IPS-20b (cell line): Measurements from ENCODE around the gene COQ4.
A peak's percentile ranks its signal among the peaks of the same experiment; 100 is the strongest.

Experiments
- H3K27ac ChIP-seq: one replicate; pipeline ENCODE4 v1.5.1; 2013; ENCODE audit warnings: low read length
- H3K27me3 ChIP-seq: 2 replicates; pipeline ENCODE4 v1.6.1; 2013; ENCODE audit warnings: mild to moderate bottlenecking, low read length, inconsistent platforms; ENCODE audit not compliant: insufficient read depth
- H3K36me3 ChIP-seq: 2 replicates; pipeline ENCODE4 v1.6.1; 2013; ENCODE audit warnings: low read depth, mild to moderate bottlenecking, inconsistent platforms, low read length, moderate library complexity; ENCODE audit not compliant: insufficient read depth
- H3K4me1 ChIP-seq: 2 replicates; pipeline ENCODE4 v1.6.1; 2013; ENCODE audit warnings: mild to moderate bottlenecking, control low read depth, inconsistent platforms, low read length, moderate library complexity; ENCODE audit not compliant: insufficient read depth
- H3K4me3 ChIP-seq: 2 replicates; pipeline ENCODE4 v1.5.1; 2013; ENCODE audit warnings: mild to moderate bottlenecking, low read length, inconsistent platforms
- H3K9ac ChIP-seq: 2 replicates; pipeline ENCODE4 v1.6.1; 2013; ENCODE audit warnings: low read depth, mild to moderate bottlenecking, inconsistent platforms, low read length, moderate library complexity
- H3K9me3 ChIP-seq: 2 replicates; pipeline ENCODE4 v1.6.1; 2013; ENCODE audit warnings: mild to moderate bottlenecking, low read depth, low read length, inconsistent platforms; ENCODE audit not compliant: insufficient read depth

Gene COQ4

GRCh38 chr9:128309551-128309950 lies 13.1 kb upstream of the COQ4 start:
- H3K9me3 ChIP-seq: no peaks in the 10 kb centered on the region
- no peak overlapping the region for H3K9ac ChIP-seq
- no peak overlapping the region for H3K27ac ChIP-seq
- no peak overlapping the region for H3K4me3 ChIP-seq
- H3K27me3 ChIP-seq: no peaks in the 10 kb centered on the region
- peaks cover 43% of the 10 kb centered on the region for H3K36me3 ChIP-seq
- H3K4me1 ChIP-seq: no peaks in the 10 kb centered on the region

GRCh38 chr9:128310461-128310860 lies 12.2 kb upstream of the COQ4 start:
- peaks cover 50% of the 10 kb centered on the region for H3K36me3 ChIP-seq
- H3K4me3 ChIP-seq: no peak overlapping the region
- no peak overlapping the region for H3K9ac ChIP-seq
- no peak overlapping the region for H3K27ac ChIP-seq
- H3K27me3 ChIP-seq: no peaks in the 10 kb centered on the region
- H3K4me1 ChIP-seq: no peaks in the 10 kb centered on the region
- H3K9me3 ChIP-seq: no peaks in the 10 kb centered on the region

- peaks cover 58% of the 10 kb centered on the region for H3K36me3 ChIP-seq
- no peaks in the 10 kb centered on the region for H3K4me1 ChIP-seq
- H3K4me3 ChIP-seq: no peak overlapping the region
- no peak overlapping the region for H3K9ac ChIP-seq
- no peak overlapping the region for H3K27ac ChIP-seq
- H3K27me3 ChIP-seq: no peaks in the 10 kb centered on the region
- H3K9me3 ChIP-seq: no peaks in the 10 kb centered on the region
These were observed 7.9 kb upstream of the COQ4 start for GRCh38 chr9:128314697-128315096.

- no peaks in the 10 kb centered on the region for H3K9me3 ChIP-seq
- H3K9ac ChIP-seq: no peak overlapping the region
- no peak overlapping the region for H3K27ac ChIP-seq
- peaks cover 2% of the 10 kb centered on the region; the same call in 1 of the 2 replicates for H3K4me1 ChIP-seq
- no peaks in the 10 kb centered on the region for H3K27me3 ChIP-seq
- no peak overlapping the region for H3K4me3 ChIP-seq
- H3K36me3 ChIP-seq: peaks cover 47% of the 10 kb centered on the region
These were observed 6.2 kb upstream of the COQ4 start for GRCh38 chr9:128316421-128316820.

GRCh38 chr9:128317629-128318028 lies 5.0 kb upstream of the COQ4 start:
- Histone ChIP-seq H3K9me3 (no peaks in the 10 kb centered on the region), H3K4me1 (peaks cover 4% of the 10 kb centered on the region; the same call in 1 of the 2 replicates), H3K9ac (no peak overlapping the region), H3K27me3 (no peaks in the 10 kb centered on the region), H3K27ac (no peak overlapping the region), H3K4me3 (no peak overlapping the region), H3K36me3 (peaks cover 44% of the 10 kb centered on the region)

- Histone ChIP-seq H3K4me1 (peaks cover 4% of the 10 kb centered on the region), H3K9me3 (no peaks in the 10 kb centered on the region), H3K9ac (peak overlapping the region; percentile 88; the same call in 1 of the 2 replicates), H3K27me3 (no peaks in the 10 kb centered on the region), H3K36me3 (peaks cover 40% of the 10 kb centered on the region), H3K27ac (no peak overlapping the region), H3K4me3 (peak overlapping the region; percentile 90)
These were observed 1.3 kb upstream of the COQ4 start for GRCh38 chr9:128321343-128321742.

GRCh38 chr9:128321879-128322403 lies 698 bp upstream of the COQ4 start:
- Histone ChIP-seq H3K9me3 (no peaks in the 10 kb centered on the region), H3K27me3 (no peaks in the 10 kb centered on the region), H3K4me1 (peaks cover 4% of the 10 kb centered on the region), H3K36me3 (peaks cover 37% of the 10 kb centered on the region), H3K4me3 (peak overlapping the region; percentile 90), H3K9ac (peak overlapping the region; percentile 88), H3K27ac (peak overlapping the region; percentile 95)

GRCh38 chr9:128323212-128323730 lies 632 bp downstream of the COQ4 start:
- H3K9me3 ChIP-seq: no peaks in the 10 kb centered on the region
- H3K27me3 ChIP-seq: no peaks in the 10 kb centered on the region
- peak overlapping the region; percentile 90 for H3K4me3 ChIP-seq
- peaks cover 4% of the 10 kb centered on the region for H3K4me1 ChIP-seq
- H3K36me3 ChIP-seq: peaks cover 39% of the 10 kb centered on the region
- H3K27ac ChIP-seq: no peak overlapping the region
- peak overlapping the region; percentile 88; the same call in 1 of the 2 replicates for H3K9ac ChIP-seq

- Histone ChIP-seq H3K4me3 (peak overlapping the region; percentile 90), H3K9ac (peak overlapping the region; percentile 88; the same call in 1 of the 2 replicates), H3K27me3 (no peaks in the 10 kb centered on the region), H3K4me1 (peaks cover 4% of the 10 kb centered on the region), H3K27ac (no peak overlapping the region), H3K36me3 (peaks cover 45% of the 10 kb centered on the region), H3K9me3 (no peaks in the 10 kb centered on the region)
These were observed 1.2 kb downstream of the COQ4 start for GRCh38 chr9:128323791-128324190.

GRCh38 chr9:128324401-128324800 lies 1.8 kb downstream of the COQ4 start:
- Histone ChIP-seq H3K27me3 (no peaks in the 10 kb centered on the region), H3K4me3 (no peak overlapping the region), H3K36me3 (peaks cover 47% of the 10 kb centered on the region), H3K9me3 (no peaks in the 10 kb centered on the region), H3K27ac (no peak overlapping the region), H3K9ac (no peak overlapping the region), H3K4me1 (peaks cover 4% of the 10 kb centered on the region)

GRCh38 chr9:128325629-128326028 lies 3.0 kb downstream of the COQ4 start:
- no peaks in the 10 kb centered on the region for H3K9me3 ChIP-seq
- H3K36me3 ChIP-seq: peaks cover 47% of the 10 kb centered on the region
- no peak overlapping the region for H3K27ac ChIP-seq
- no peak overlapping the region for H3K9ac ChIP-seq
- H3K4me3 ChIP-seq: no peak overlapping the region
- peaks cover 4% of the 10 kb centered on the region for H3K4me1 ChIP-seq
- no peaks in the 10 kb centered on the region for H3K27me3 ChIP-seq

- no peak overlapping the region for H3K9ac ChIP-seq
- no peak overlapping the region for H3K27ac ChIP-seq
- no peaks in the 10 kb centered on the region for H3K27me3 ChIP-seq
- H3K9me3 ChIP-seq: no peaks in the 10 kb centered on the region
- peaks cover 17% of the 10 kb centered on the region for H3K36me3 ChIP-seq
- no peaks in the 10 kb centered on the region for H3K4me1 ChIP-seq
- no peak overlapping the region for H3K4me3 ChIP-seq
These were observed 10.8 kb downstream of the COQ4 start for GRCh38 chr9:128333451-128333869.
